ENCODE results near the gene KCNAB1.
"Not testable (repeated sequence)": the region's sequence is repeated elsewhere in the genome, so short reads cannot be mapped to it uniquely, and the experiment has no call there.

GRCh38 chr3:156562486-156562885 lies 442.1 kb downstream of the KCNAB1 start:
- not testable (repeated sequence) for TF ChIP-seq NFIC (IDR thresholded peaks at IDR 0.05; ENCODE audit: low read depth, low read length); ATF3 (IDR thresholded peaks at IDR 0.05; ENCODE audit: borderline replicate concordance, extremely low read depth, low read depth, low read length)
